Prostate gland (tissue), 2 donors: ENCODE measurements around the gene DLX1.

Experiments used
- CTCF ChIP-seq, 4 experiments: fragments of 200-600 bp in 2 of 4; fragments of 450-650 bp in 2 of 4; sonication (generic) in 2 of 4; IDR thresholded peaks; 1 replicate in 3 of 4; 2 replicates in 1 of 4; pipeline ENCODE4 v1.5.1; 2016 to 2019; ENCODE audit warnings: antibody characterized with exemption in 4 of 4, mild to moderate bottlenecking in 2 of 4, moderate library complexity in 2 of 4
- POLR2A ChIP-seq: fragments of 450-650 bp; IDR thresholded peaks from one replicate; pipeline ENCODE4 v1.6.1; 2016; ENCODE audit warnings: antibody characterized with exemption, mild to moderate bottlenecking

- TF ChIP-seq CTCF (IDR thresholded peaks at IDR 0.05) (no peak), POLR2A (no peak)
Observed at GRCh38 chr2:172137943-172138342, 52.6 kb downstream of the DLX1 start.
